Mammary microvascular endothelial cell (primary cell): ENCODE results near the gene CRYBG2. TPM values are rescaled to one million over a fixed set of nuclear protein-coding genes. Genes with fewer than 3 reads are reported as not detected.

Source experiments
- total RNA-seq: library from RNA; depleted of rRNA; stranded (reverse); fragments of >200 nt; gene quantifications from 2 replicates; pipeline ENCODE4 v1.2.3, GENCODE V29; 2015

Gene CRYBG2, protein sequence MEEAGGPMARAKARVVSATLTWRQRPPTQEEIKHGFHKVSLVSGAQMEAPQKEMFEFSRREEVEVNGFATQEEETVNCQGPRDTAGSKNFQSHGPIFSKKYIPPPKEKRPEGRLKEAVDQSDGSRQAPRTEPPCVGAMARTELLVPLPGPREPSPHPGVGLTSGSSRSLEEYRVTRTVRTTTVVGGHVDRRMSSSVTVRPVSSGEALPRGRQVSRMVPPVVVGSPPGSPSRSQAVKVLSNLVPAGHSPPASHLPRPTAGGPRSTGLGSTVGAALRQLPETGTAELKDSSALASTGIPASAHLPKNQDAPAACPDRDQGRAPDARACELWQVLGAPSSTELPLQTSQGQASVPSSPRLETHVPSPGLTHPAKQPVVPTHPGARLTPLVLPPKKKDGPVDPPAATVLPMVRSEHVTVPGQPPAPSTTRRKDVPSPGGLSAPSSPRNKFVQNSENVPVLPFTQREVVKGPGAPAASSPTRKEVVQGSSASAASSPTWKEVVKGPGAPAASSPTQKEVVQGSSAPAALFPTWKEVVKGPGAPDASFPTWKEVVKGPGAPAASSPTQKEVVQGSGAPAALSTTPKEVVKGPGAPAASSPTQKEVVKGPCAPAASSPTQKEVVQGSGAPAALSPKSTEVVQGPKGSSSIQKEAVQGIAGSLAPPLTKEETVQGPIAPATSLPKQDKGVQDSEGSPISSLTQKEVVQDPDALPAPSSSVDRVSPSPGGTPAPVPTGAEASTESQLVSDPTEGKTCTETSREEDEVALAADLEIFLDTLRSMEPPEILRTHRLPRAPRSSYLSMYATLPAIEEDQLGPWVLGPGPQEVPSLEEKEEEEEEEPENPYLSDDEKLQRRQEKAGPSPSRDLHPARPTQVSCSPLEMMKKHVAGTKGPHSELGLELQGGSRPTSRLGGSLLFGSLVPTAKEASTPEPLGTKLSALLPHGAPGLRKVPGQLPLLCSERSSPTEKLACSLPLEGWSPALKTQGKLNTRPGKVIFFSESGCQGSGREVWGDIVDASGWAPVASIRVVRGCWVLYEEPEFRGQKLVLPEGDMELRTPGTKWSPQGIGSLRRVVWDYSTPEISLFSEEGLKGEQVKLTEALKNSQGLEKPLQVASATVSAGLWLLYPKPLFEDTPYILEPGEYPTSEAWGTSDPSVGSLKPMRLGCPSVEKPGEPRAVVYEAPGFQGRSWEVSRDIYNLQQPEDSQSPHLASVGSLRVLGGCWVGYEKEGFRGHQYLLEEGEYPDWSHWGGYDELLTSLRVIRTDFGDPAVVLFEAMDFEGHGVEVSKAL (N-terminal part only)
- not detected in 2 replicates for total RNA-seq

DNA sequence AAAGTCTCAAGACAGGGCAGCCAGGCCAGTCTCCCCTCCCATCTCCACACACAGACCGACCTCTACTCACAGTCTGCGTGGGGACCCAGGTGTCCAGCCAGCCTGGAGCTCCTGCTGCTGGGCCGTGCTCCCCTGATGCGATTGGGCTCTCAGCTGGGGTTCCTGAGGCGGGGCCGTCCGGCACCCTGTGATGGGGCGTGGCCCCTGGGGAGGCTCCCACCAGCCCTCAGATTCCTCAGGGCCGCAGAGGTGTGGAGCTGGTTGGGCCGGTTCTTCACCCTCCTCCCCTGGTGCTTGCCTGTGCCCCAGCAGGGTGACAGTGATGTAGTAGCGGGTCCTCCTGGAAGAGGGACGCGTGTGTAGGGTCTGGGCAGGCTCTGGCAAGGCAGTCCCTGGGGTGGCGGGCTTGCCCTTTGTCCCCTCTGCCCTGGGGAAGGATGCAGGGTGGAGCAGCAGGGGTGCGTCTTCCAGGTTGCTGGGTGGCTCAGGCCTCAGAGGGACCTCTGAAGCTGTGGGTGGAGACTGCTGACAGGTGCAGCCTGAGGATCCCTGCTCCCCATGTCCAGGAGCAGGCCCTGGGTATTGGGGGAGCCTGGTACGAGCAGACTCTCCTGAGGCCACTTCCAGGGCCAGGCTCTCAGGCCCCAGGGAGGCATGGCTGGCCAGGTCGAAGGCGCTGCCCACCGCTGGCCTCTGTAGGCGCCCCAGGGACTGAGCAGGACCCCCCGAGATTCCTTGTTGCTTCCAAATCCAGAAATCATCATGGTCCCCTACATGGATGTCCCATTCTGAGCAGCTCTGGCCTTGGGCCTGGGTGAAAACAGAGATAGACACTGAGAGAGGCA, at the start of gene CRYBG2:
TSS of gene CRYBG2 (minus strand) at position 155 of the 845 bp plus-strand sequence. CDS start 7,473 bp downstream, outside the sequence.

DNA sequence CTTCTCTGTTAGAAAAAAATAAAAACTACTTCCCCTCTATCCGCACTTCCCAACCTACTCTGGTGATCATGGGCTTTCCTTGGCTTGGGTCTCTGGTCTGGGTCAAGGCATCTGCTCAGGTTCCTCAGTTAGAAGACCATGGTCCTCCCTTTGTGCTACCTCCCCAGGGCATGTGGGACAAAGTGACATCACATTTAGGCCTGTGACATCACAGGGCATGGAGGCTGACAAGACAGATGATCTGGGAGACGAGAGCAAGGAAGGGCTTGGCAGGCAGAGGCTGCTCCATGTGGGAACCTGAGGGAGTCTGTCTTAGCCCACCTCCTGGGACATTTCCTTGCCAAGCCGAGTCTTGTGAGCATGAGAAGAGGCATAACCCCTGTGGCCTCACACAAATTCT, 18.7 kb upstream of the CRYBG2 start, which contains the start of gene ZNF683:
TSS of gene ZNF683 (minus strand) at position 140 of the 400 bp plus-strand sequence. CDS start 4,179 bp downstream, outside the sequence.

DNA sequence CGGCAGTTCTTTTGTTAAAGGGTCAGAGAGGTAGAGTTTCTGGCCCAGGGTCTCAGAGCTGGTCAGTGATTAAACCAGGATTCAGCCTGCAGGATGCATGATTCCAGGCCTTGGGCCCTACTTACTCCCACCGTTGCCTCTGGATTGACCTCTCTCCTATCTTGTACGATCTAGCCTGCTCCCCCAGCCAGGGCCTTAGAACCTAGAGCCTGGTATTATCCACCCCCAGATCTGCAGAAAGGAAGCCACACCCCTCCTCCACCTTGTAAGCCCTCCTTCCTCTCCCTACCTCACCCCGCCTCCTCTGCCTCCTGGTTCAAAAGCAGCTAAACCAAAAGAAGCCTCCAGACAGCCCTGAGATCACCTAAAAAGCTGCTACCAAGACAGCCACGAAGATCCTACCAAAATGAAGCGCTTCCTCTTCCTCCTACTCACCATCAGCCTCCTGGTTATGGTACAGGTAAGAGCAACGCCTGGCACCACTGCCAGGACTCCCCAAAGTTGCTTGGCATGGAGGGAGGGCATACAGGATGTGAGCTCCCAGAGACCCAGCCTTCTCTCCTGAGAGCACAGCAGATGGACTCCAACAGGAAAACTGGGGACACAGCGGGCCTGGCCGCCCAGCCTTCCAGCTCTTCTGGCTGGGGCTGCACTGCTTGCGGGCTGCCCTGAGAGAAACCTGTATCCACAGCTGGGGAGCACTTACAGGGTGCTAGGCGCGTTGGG, 36.2 kb downstream of the CRYBG2 start, which contains the start of gene CD52:
TSS of gene CD52 (plus strand) at position 347 of the 726 bp plus-strand sequence. CDS start at position 407, 60 bp downstream.

DNA sequence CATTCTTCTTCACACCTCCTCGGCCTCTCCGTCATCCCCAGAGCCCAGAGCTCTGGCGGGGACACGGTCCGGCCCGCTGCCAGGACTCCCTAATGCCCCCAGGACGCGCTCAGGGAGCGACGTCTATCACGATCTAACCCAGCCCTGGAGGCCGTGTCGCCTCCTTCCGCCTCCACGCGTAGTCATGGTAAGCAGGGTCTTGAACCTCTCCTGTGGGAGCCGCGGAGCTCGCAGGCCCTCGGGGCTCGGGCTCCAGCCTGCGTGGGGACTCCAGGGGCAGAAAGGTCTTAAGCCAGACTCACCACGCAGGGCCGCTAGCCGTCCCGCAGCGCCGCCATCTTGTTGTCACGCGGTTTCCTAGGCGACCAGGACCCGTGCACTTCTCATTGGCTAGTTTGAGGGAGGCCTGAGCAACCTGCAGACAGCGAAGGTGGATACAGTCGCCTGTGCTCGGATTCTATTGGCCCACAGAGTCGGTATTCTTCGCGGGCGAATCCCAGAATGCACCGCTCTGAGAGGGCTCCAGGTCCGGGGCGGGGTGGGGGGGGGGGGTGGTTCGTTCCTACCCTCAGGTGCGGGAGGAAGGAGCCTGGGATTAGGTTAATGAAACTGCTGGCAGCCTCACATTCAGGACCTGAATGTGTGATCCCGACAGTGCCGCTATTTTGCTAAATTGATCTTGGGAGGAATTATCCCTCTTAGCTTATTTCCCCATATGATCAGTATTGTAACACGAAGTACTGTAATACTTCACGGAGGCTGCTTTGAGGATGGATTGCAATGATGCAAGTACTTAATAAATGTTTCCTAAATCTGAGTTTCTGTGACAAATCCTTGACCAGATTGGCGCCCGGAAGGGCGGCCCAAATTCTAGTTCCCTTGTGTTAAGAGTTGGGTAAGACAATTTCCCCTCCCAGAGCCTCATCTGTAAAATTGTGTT, 47.4 kb downstream of the CRYBG2 start, which contains the start of gene UBXN11:
TSS of gene UBXN11 (minus strand) at position 347 of the 940 bp plus-strand sequence. CDS start 3,753 bp downstream, outside the sequence.

DNA sequence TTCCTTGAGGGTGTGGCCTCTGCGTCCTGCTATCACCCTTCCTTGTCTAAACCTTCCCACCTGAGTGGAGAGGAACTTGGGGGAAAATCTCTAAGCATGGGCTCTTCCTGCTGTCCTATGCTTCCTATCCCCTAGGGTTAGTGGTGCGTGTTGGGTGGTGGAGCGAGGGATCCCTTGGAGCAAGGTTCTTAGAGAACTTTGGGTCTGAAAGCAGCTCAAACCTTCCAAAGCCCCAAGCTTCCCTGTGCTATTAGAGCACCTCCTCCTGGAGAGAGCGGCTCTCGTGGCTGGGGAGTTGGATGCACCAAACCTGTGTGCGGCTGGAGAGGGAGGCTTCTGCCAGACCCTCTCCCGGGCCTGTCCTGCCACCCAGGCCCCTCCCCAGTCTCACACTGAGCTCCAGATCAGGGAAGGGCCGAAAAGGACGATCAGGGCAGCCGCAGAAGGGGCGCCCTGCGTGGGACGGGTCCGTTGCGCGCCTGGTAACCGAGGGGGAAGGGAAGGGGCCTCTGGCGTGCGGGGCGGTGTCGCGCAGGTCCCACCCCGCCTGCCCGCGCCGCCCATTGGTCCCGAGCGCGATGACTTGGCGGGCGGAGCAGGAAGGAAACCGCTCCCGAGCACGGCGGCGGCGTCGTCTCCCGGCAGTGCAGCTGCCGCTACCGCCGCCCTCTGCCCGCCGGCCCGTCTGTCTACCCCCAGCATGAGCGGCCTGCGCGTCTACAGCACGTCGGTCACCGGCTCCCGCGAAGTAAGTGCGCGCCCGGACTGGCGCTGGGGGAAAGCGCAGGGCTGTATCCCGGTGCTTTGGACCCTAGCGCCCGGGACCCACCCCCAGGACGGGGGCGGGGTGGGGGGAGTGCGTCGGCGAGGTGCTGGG, 74.2 kb downstream of the CRYBG2 start, which contains the start of gene SH3BGRL3:
TSS of gene SH3BGRL3 (plus strand) at position 631 of the 877 bp plus-strand sequence. CDS start at position 701, 70 bp downstream.

Other genes starting within 250 kb of the CRYBG2 start
- 3.6 and 6.1 TPM in 2 replicates for gene PDIK1L, start 242.3 kb downstream of the CRYBG2 start, total RNA-seq
- gene FAM110D, start 195.1 kb downstream of the CRYBG2 start, total RNA-seq: 3.7 and 4.7 TPM in 2 replicates
- gene C1orf232, start 185.2 kb downstream of the CRYBG2 start, total RNA-seq: not detected in 2 replicates
- gene ZNF593, start 184.2 kb downstream of the CRYBG2 start, total RNA-seq: 41.5 and 57.4 TPM in 2 replicates
- 0.33 TPM in 1 of 2 replicates, not detected in the other for gene ZNF593OS, start 182.3 kb downstream of the CRYBG2 start, total RNA-seq
- not detected in 2 replicates for gene CNKSR1, start 176.6 kb downstream of the CRYBG2 start, total RNA-seq
- gene CATSPER4, start 163.5 kb downstream of the CRYBG2 start, total RNA-seq: not detected in 2 replicates
- 9.5 and 13.4 TPM in 2 replicates for gene CEP85, start 119.9 kb downstream of the CRYBG2 start, total RNA-seq
- 232 and 233 TPM in 2 replicates for gene SH3BGRL3, start 74.0 kb downstream of the CRYBG2 start, total RNA-seq
- 1.9 TPM in 2 replicates for gene UBXN11, start 47.5 kb downstream of the CRYBG2 start, total RNA-seq
- gene CD52, start 36.2 kb downstream of the CRYBG2 start, total RNA-seq: not detected in 2 replicates
- not detected in 2 replicates for gene ZNF683, start 18.6 kb upstream of the CRYBG2 start, total RNA-seq
- not detected in 2 replicates for gene LIN28A, start 56.7 kb upstream of the CRYBG2 start, total RNA-seq
- gene DHDDS, start 78.2 kb upstream of the CRYBG2 start, total RNA-seq: 53.6 and 59.0 TPM in 2 replicates
- 462 and 532 TPM in 2 replicates for gene HMGN2, start 118.3 kb upstream of the CRYBG2 start, total RNA-seq
- gene RPS6KA1, start 175.6 kb upstream of the CRYBG2 start, total RNA-seq: 19.1 and 21.0 TPM in 2 replicates